ENCODE results near the gene SLC23A1.

DNA sequence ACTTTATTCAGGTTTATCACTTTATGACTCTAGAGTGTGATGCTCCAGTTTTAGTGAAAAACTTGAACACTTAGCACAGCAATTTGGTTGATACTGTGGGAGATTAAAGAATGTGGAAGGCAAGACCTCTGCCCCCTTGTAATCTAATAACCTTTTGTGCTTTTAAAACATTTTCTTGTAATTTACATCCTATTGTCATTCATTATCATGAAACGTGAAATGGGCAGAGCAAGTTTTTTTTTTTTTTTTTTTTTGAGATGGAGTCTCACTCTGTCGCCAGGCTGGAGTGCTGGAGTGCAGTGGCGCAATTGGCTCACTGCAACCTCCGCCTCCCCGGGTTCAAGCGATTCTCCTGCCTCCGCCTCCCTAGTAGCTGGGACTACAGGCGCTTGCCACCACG is 39.6 kb downstream of the SLC23A1 start:
- TF ChIP-seq, protein P1, sequence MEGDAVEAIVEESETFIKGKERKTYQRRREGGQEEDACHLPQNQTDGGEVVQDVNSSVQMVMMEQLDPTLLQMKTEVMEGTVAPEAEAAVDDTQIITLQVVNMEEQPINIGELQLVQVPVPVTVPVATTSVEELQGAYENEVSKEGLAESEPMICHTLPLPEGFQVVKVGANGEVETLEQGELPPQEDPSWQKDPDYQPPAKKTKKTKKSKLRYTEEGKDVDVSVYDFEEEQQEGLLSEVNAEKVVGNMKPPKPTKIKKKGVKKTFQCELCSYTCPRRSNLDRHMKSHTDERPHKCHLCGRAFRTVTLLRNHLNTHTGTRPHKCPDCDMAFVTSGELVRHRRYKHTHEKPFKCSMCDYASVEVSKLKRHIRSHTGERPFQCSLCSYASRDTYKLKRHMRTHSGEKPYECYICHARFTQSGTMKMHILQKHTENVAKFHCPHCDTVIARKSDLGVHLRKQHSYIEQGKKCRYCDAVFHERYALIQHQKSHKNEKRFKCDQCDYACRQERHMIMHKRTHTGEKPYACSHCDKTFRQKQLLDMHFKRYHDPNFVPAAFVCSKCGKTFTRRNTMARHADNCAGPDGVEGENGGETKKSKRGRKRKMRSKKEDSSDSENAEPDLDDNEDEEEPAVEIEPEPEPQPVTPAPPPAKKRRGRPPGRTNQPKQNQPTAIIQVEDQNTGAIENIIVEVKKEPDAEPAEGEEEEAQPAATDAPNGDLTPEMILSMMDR (IDR thresholded peaks at IDR 0.05; ENCODE audit: low read length): no peak
- TF ChIP-seq EZH2 (IDR thresholded peaks at IDR 0.05; ENCODE audit: borderline replicate concordance, low read length): no peak
